H1 (cell line): ENCODE data around the gene RUFY3. TPM values are rescaled to one million over a fixed set of nuclear protein-coding genes. Genes with fewer than 3 reads are reported as not detected.

ENCODE experiments used
- CTCF ChIA-PET: fragments of 300-600 bp; sonication (Branson Sonifier 250); formaldehyde crosslinking; loops from one replicate; lab custom pipeline; 2021; ENCODE audit not compliant: partially characterized antibody; lab: Charles Lee
- POLR2A ChIA-PET: fragments of 300-600 bp; sonication (Branson Sonifier 250); formaldehyde crosslinking; loops from one replicate; lab custom pipeline; 2021; ENCODE audit warnings: inconsistent platforms; ENCODE audit not compliant: partially characterized antibody; lab: Charles Lee
- DNase-seq, 2 experiments: peaks; one replicate each; pipeline versions ENCODE4 v3.0.0 to v3.0.0-alpha.2; 2010 to 2022; ENCODE audit warnings: low spot score in 2 of 2, low read depth in 1 of 2, mixed read lengths in 1 of 2
- FAIRE-seq: peaks from 2 replicates; lab custom pipeline; 2011; peaks lifted over from hg19 to GRCh38; lab: Jason Lieb, UNC
- H2AFZ ChIP-seq: 2 replicates; pipeline ENCODE4 v1.8.1; 2012; ENCODE audit warnings: low read length, inconsistent platforms
- H2AK5ac ChIP-seq: 2 replicates; pipeline ENCODE4 v1.6.1; 2013; ENCODE audit warnings: low read depth, low read length
- H2BK120ac ChIP-seq: replicated peaks from 2 replicates; pipeline ENCODE3; 2013; ENCODE audit warnings: low read depth, low read length, inconsistent platforms
- H2BK12ac ChIP-seq: 2 replicates; pipeline ENCODE4 v1.6.1; 2013; ENCODE audit warnings: low read depth, low read length
- H2BK15ac ChIP-seq: 2 replicates; pipeline ENCODE4 v1.6.1; 2013; ENCODE audit warnings: low read length
- H2BK20ac ChIP-seq: 2 replicates; pipeline ENCODE4 v1.6.1; 2013; ENCODE audit warnings: low read length
- H2BK5ac ChIP-seq: 2 replicates; pipeline ENCODE4 v1.6.1; 2013; ENCODE audit warnings: low read depth, low read length
- H3K14ac ChIP-seq: 2 replicates; pipeline ENCODE4 v1.6.1; 2013; ENCODE audit warnings: inconsistent platforms; ENCODE audit not compliant: insufficient read length
- H3K18ac ChIP-seq: 2 replicates; pipeline ENCODE4 v1.6.1; 2013; ENCODE audit warnings: low read length; ENCODE audit errors: extremely low read depth
- H3K23ac ChIP-seq: 2 replicates; pipeline ENCODE4 v1.6.1; 2013; ENCODE audit warnings: inconsistent platforms; ENCODE audit not compliant: insufficient read length
- H3K23me2 ChIP-seq: 2 replicates; pipeline ENCODE4 v1.6.1; 2013; ENCODE audit warnings: low read depth, low read length
- H3K27ac ChIP-seq: 2 replicates; pipeline ENCODE4 v1.6.1; 2011; ENCODE audit warnings: low read depth, low read length, inconsistent platforms
- H3K27me3 ChIP-seq, 4 experiments: replicated peaks in 1 of 4; 1 replicate in 1 of 4; 2 replicates in 3 of 4; pipeline versions ENCODE4 v1.6.1 to v1.8.1; 2011 to 2013; ENCODE audit warnings: low read length in 3 of 4, mild to moderate bottlenecking in 3 of 4, inconsistent platforms in 2 of 4, mixed read lengths in 2 of 4, moderate library complexity in 1 of 4; ENCODE audit not compliant: control insufficient read depth in 3 of 4, insufficient read depth in 3 of 4; ENCODE audit errors: extremely low read depth in 1 of 4
- H3K36me3 ChIP-seq, 4 experiments: 2 replicates each; pipeline versions ENCODE4 v1.6.1 to v1.8.1; 2011 to 2013; ENCODE audit warnings: mild to moderate bottlenecking in 4 of 4, low read length in 3 of 4, moderate library complexity in 2 of 4, control low read depth in 1 of 4, inconsistent platforms in 1 of 4; ENCODE audit not compliant: insufficient read depth in 4 of 4, control insufficient read depth in 2 of 4
- H3K4ac ChIP-seq: replicated peaks from 2 replicates; pipeline ENCODE3; 2013; ENCODE audit warnings: low read length, low read depth, mixed read lengths, inconsistent platforms; ENCODE audit not compliant: insufficient read length
- H3K4me1 ChIP-seq, 4 experiments: replicated peaks in 1 of 4; 1 replicate in 1 of 4; 2 replicates in 3 of 4; pipeline versions ENCODE4 v1.6.1 to v1.8.1; 2011 to 2013; ENCODE audit warnings: low read length in 3 of 4, inconsistent platforms in 2 of 4, mixed read lengths in 1 of 4; ENCODE audit not compliant: insufficient read depth in 4 of 4, control insufficient read depth in 3 of 4
- H3K4me2 ChIP-seq, 2 experiments: 2 replicates each; pipeline versions ENCODE4 v1.6.1 to v1.8.1; 2011 to 2013; ENCODE audit warnings: low read depth in 2 of 2, low read length in 2 of 2, control low read depth in 1 of 2, inconsistent platforms in 1 of 2, mild to moderate bottlenecking in 1 of 2; ENCODE audit not compliant: insufficient read depth in 1 of 2
- H3K4me3 ChIP-seq, 4 experiments: fragments of 200-600, 300-600 bp in 1 of 4; sonication (generic), shearing (Covaris generic), sonication (Bioruptor Twin) in 1 of 4; 2 replicates each; pipeline versions ENCODE4 v1.5.1 to v1.8.1; 2011 to 2016; ENCODE audit warnings: low read length in 4 of 4, low read depth in 3 of 4, control low read depth in 2 of 4, inconsistent platforms in 2 of 4, mild to moderate bottlenecking in 2 of 4, mixed read lengths in 1 of 4, moderate library complexity in 1 of 4; ENCODE audit not compliant: insufficient read depth in 2 of 4; ENCODE audit errors: extremely low read depth in 1 of 4
- H3K56ac ChIP-seq: replicated peaks from 2 replicates; pipeline ENCODE3; 2013; ENCODE audit warnings: low read depth, mild to moderate bottlenecking, mixed read lengths, low read length, inconsistent platforms; ENCODE audit not compliant: insufficient read length
- H3K79me1 ChIP-seq: 2 replicates; pipeline ENCODE4 v1.6.1; 2013; ENCODE audit warnings: low read depth, low read length, control low read depth
- H3K79me2 ChIP-seq, 2 experiments: 2 replicates each; pipeline versions ENCODE4 v1.6.1 to v1.8.1; 2012 to 2013; ENCODE audit warnings: low read length in 2 of 2, mild to moderate bottlenecking in 2 of 2, inconsistent platforms in 1 of 2; ENCODE audit not compliant: insufficient read depth in 2 of 2, control insufficient read depth in 1 of 2
- H3K9ac ChIP-seq, 4 experiments: replicated peaks in 1 of 4; 1 replicate in 1 of 4; 2 replicates in 3 of 4; pipeline versions ENCODE4 v1.6.1 to v1.8.1; 2011 to 2013; ENCODE audit warnings: low read depth in 3 of 4, low read length in 3 of 4, control low read depth in 2 of 4, mild to moderate bottlenecking in 2 of 4, moderate library complexity in 2 of 4, inconsistent platforms in 1 of 4; ENCODE audit errors: extremely low read depth in 1 of 4
- H3K9me3 ChIP-seq, 2 experiments: 2 replicates each; pipeline versions ENCODE4 v1.6.1 to v1.8.1; 2012 to 2013; ENCODE audit warnings: mild to moderate bottlenecking in 2 of 2, moderate library complexity in 2 of 2, control low read depth in 1 of 2, inconsistent platforms in 1 of 2, low read depth in 1 of 2, low read length in 1 of 2, mixed read lengths in 1 of 2; ENCODE audit not compliant: insufficient read depth in 2 of 2
- H4K20me1 ChIP-seq, 2 experiments: replicated peaks in 1 of 2; 2 replicates each; pipeline versions ENCODE3 to v1.8.1; 2011 to 2013; ENCODE audit warnings: inconsistent platforms in 2 of 2, low read length in 2 of 2, mild to moderate bottlenecking in 1 of 2; ENCODE audit not compliant: insufficient read depth in 2 of 2, control insufficient read depth in 1 of 2
- H4K5ac ChIP-seq: 2 replicates; pipeline ENCODE4 v1.6.1; 2013; ENCODE audit warnings: low read length, low read depth, mixed read lengths, inconsistent platforms; ENCODE audit not compliant: insufficient read length
- H4K8ac ChIP-seq: 2 replicates; pipeline ENCODE4 v1.8.0; 2013; ENCODE audit warnings: mild to moderate bottlenecking, moderate library complexity, low read length, inconsistent platforms; ENCODE audit not compliant: insufficient read depth; ENCODE audit errors: extremely low read depth
- H4K91ac ChIP-seq: replicated peaks from 2 replicates; pipeline ENCODE3; 2013; ENCODE audit warnings: low read length, mixed read lengths, inconsistent platforms; ENCODE audit not compliant: insufficient read length
- CEBPB ChIP-seq: IDR thresholded peaks from 2 replicates; pipeline ENCODE4 v1.6.1; 2012; ENCODE audit warnings: low read depth, low read length
- CREB1 ChIP-seq: IDR thresholded peaks from 2 replicates; pipeline ENCODE4 v1.6.1; 2012; ENCODE audit warnings: inconsistent platforms
- FOSL1 ChIP-seq: IDR thresholded peaks from 2 replicates; pipeline ENCODE4 v1.6.1; 2011; ENCODE audit warnings: mild to moderate bottlenecking, low read depth, low read length, moderate library complexity; ENCODE audit not compliant: insufficient read depth
- GABPA ChIP-seq: IDR thresholded peaks from 2 replicates; pipeline ENCODE4 v1.6.1; 2011; ENCODE audit warnings: mild to moderate bottlenecking, low read length, moderate library complexity, borderline replicate concordance; ENCODE audit not compliant: insufficient read depth
- HDAC6 ChIP-seq: IDR thresholded peaks from one replicate; pipeline ENCODE4 v1.7.1; 2012; ENCODE audit warnings: low read depth, mild to moderate bottlenecking, inconsistent platforms, low read length, moderate library complexity
- POU5F1 ChIP-seq: IDR thresholded peaks from 2 replicates; pipeline ENCODE4 v1.6.1; 2011; ENCODE audit warnings: low read depth, mild to moderate bottlenecking, low read length, moderate library complexity
- SIN3A ChIP-seq, 2 experiments: IDR thresholded peaks in 1 of 2; conservative IDR thresholded peaks in 1 of 2; 2 replicates each; pipeline ENCODE4 v1.6.1; 2011 to 2012; ENCODE audit warnings: low read length in 2 of 2, improper control_type of control experiment in 1 of 2, low read depth in 1 of 2, mild to moderate bottlenecking in 1 of 2
- SUZ12 ChIP-seq: fragments of 200-600 bp; sonication (generic); IDR thresholded peaks from 2 replicates; pipeline ENCODE4 v1.6.1; 2012; ENCODE audit warnings: mild to moderate bottlenecking, inconsistent platforms, low read length, moderate library complexity, mixed read lengths
- TAF1 ChIP-seq: IDR thresholded peaks from 2 replicates; pipeline ENCODE4 v1.6.1; 2011; ENCODE audit warnings: mild to moderate bottlenecking, low read depth, low read length
- TAF7 ChIP-seq: optimal IDR thresholded peaks from 2 replicates; pipeline ENCODE3; 2011; ENCODE audit warnings: low read depth, mild to moderate bottlenecking, inconsistent platforms, low read length, moderate library complexity, borderline replicate concordance
- TCF12 ChIP-seq: IDR thresholded peaks from 2 replicates; pipeline ENCODE4 v1.6.1; 2011; ENCODE audit warnings: low read depth, mild to moderate bottlenecking, low read length
- WGBS, 2 experiments: shearing (Covaris generic) in 1 of 2; methylation state at CpG; one replicate each; pipeline versions ENCODE4 v1.1.6 to v1.1.7; 2013 to 2015; ENCODE audit warnings: low lambda C conversion rate in 2 of 2, mixed read lengths in 2 of 2, inconsistent platforms in 1 of 2, low coverage in 1 of 2, missing lambda C conversion rate in 1 of 2; ENCODE audit not compliant: insufficient replicate concordance in 2 of 2, insufficient coverage in 1 of 2, insufficient read length in 1 of 2; ENCODE audit errors: extremely low coverage in 1 of 2, missing lambda C conversion rate in 1 of 2; 5-methylcytosine and 5-hydroxymethylcytosine counted together
- polyA plus RNA-seq, 7 experiments: library from polyadenylated mRNA; depleted of rRNA in 3 of 7; stranded (reverse) in 5 of 7; unstranded in 2 of 7; fragments of >200 nt in 5 of 7; fragments of 200-250 nt in 2 of 7; gene quantifications; 1 replicate in 5 of 7; 2 replicates in 1 of 7; 4 replicates in 1 of 7; pipeline versions ENCODE4 v1.2.1 to v1.2.3, GENCODE V29; 2011 to 2013; ENCODE audit warnings: missing spikeins in 2 of 7, mixed read lengths in 2 of 7
- total RNA-seq: library from RNA; stranded (reverse); fragmentation: NEBNext Ultra II Directional; extraction: Animal tissue kit (Norgen Biotek cat#: 25700); gene quantifications from 2 replicates; pipeline ENCODE4 v1.2.1, GENCODE V29; 2021
- TF ChIP-seq, protein P1 (sequence below): IDR thresholded peaks from 2 replicates; pipeline ENCODE4 v1.6.1; 2012; ENCODE audit warnings: inconsistent platforms

The RUFY3 gene
- total and polyA plus RNA-seq, 2 of the 8 experiments (the other 6 are each of a cell fraction or from before 2014, with no cell fraction given) = 7.8 to 33.1 TPM

GRCh38 chr4:70703619-70704214 lies 18.0 kb upstream of the RUFY3 start:
- H2BK15ac ChIP-seq = no peak overlapping the region
- H3K23ac ChIP-seq = no peak overlapping the region
- H4K5ac ChIP-seq = no peak overlapping the region
- no peak overlapping the region for H4K91ac ChIP-seq
- no peak overlapping the region for H2BK12ac ChIP-seq
- CTCF ChIA-PET = interaction anchor here (0.8 to 5.7 kb wide), 15 partner anchors 11 to 307 kb away, joined by 3 to 36 read pairs (median 4); partner anchors contain the start of genes RUFY3 and UTP3
- H3K27ac ChIP-seq = no peak overlapping the region
- H4K8ac ChIP-seq = no peak overlapping the region
- FAIRE-seq (peak; percentile 13), DNase-seq (no peak)
- H3K23me2 ChIP-seq = peaks cover 3% of the 10 kb centered on the region; the same call in 1 of the 2 replicates
- H3K9ac ChIP-seq = peak overlapping the region; percentile 2 to 67 (median 62)
- H2AFZ ChIP-seq = peak overlapping the region; percentile 74
- no peak overlapping the region for H2BK5ac ChIP-seq
- H2AK5ac ChIP-seq = no peak overlapping the region
- no peaks in the 10 kb centered on the region for H3K79me1 ChIP-seq
- no peak overlapping the region for H2BK20ac ChIP-seq
- H3K36me3 ChIP-seq = no peaks in the 10 kb centered on the region
- H3K79me2 ChIP-seq = peaks cover 0 to 20% of the 10 kb centered on the region in 2 experiments; a peak in 2 of 4 replicates
- H3K56ac ChIP-seq = no peak overlapping the region
- no peak overlapping the region for H2BK120ac ChIP-seq
- H4K20me1 ChIP-seq = no peaks in the 10 kb centered on the region
- H3K4me2 ChIP-seq = peak overlapping the region; percentile 70 to 81
- no peak overlapping the region; the same call in 1 of the 2 replicates for H3K18ac ChIP-seq
- peak overlapping the region; percentile 51 to 71 (median 68) for H3K4me3 ChIP-seq
- H3K14ac ChIP-seq = no peak overlapping the region
- WGBS, 2 experiments = 12% methylated on average over 11 of the region's 11 CpGs; no CpG with 5 or more reads in 1 of the 2 experiments
- H3K4ac ChIP-seq = no peak overlapping the region
- peaks cover 0 to 6% (median 3%) of the 10 kb centered on the region in 4 experiments; a peak in 5 of 7 replicates for H3K4me1 ChIP-seq
- H3K27me3 ChIP-seq = no peaks in the 10 kb centered on the region; a peak in 1 of 7 replicates
- POLR2A ChIA-PET = interaction anchor here (0.6 to 5.2 kb wide), 7 partner anchors 10 to 419 kb away, joined by 3 to 86 read pairs (median 3); partner anchors contain the start of genes GRSF1, RUFY3 and UTP3
- H3K9me3 ChIP-seq = no peaks in the 10 kb centered on the region
- TF ChIP-seq TAF1 = no peak
- no peak for TF ChIP-seq TCF12
- no peak for TF ChIP-seq CEBPB
- TF ChIP-seq, protein P1, sequence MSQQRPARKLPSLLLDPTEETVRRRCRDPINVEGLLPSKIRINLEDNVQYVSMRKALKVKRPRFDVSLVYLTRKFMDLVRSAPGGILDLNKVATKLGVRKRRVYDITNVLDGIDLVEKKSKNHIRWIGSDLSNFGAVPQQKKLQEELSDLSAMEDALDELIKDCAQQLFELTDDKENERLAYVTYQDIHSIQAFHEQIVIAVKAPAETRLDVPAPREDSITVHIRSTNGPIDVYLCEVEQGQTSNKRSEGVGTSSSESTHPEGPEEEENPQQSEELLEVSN = no peak
- no peak for TF ChIP-seq SIN3A (conservative IDR thresholded peaks at IDR 0.05 in 1 of 2, IDR thresholded peaks at IDR 0.05 in 1 of 2; ENCODE audit: low read depth in 1 of 2, low read length in 2 of 2)
- no peak for TF ChIP-seq HDAC6
- TF ChIP-seq SUZ12 = no peak
- TF ChIP-seq FOSL1 = no peak
- TF ChIP-seq POU5F1 = no peak
- TF ChIP-seq CREB1 = no peak
- TF ChIP-seq GABPA = no peak
- no peak for TF ChIP-seq TAF7
